ENCODE data around the gene EPHB1.

- TF ChIP-seq CTCF (IDR thresholded peaks at IDR 0.05): no peak
- no peak for TF ChIP-seq POLR2A (IDR thresholded peaks at IDR 0.05)
Measured at GRCh38 chr3:134807189-134807588, 12.1 kb downstream of the EPHB1 start.

All from uterus (tissue), 2 donors.